Measurements from ENCODE around the gene DNAJC11.

The DNAJC11 gene

DNA sequence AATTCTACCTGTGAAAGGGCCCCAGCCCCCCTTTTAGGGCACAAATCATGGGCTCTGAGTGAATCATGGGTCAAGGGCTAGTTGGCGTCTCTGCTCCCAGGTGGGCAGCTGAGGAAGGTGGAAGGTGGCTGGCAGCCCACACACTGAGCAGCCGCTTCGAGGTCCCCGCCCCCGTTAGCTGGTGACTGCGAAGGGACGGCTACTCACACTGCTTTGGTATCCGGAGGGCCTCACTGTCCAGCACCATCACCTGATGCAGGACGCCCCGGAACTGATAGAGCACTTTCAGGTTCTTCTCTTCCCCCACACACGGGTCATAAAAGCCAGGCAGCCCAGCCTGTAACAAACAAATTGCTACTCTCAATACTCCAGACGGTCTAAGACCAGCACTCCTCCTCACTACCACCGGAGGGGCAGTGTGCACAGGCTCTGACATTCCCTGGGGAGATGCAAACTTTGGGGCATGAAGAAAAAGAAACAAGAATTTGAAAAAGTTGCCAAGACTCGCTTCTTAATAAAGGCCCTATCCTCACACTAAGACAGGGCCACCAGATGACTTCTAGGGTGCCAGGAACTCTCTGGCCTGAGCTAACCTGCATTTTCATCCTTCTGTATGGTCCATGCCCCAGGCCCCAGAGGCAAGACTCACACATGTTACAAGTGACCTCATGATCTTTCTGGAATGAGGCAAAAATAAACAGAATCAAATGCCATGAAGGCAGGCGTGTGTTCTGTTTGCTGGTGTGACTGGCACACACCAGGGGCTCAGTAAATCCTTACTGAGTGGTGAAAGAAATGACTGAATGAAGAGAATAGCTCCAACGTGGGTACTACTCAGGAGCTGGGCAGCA, 65.5 kb downstream of the DNAJC11 start:
- H3K36me3 ChIP-seq (replicated peaks; ENCODE audit: insufficient read depth, low read length), result peaks cover 4% of the 10 kb centered on the region; the same call in 1 of the 2 replicates
- no peak overlapping the region for H3K4me3 ChIP-seq (ENCODE audit: low read length)
- H4K20me1 ChIP-seq (ENCODE audit: insufficient read depth, low read length), result no peaks in the 10 kb centered on the region
- no peak overlapping the region for H3K9ac ChIP-seq (ENCODE audit: low read length)
- TF ChIP-seq EZH2 (optimal IDR thresholded peaks at IDR 0.05; ENCODE audit: low read depth, low read length), result no peak
- no peak for TF ChIP-seq EZH2phosphoT487 (IDR thresholded peaks at IDR 0.05; ENCODE audit: low read length)
- TF ChIP-seq, protein P1, sequence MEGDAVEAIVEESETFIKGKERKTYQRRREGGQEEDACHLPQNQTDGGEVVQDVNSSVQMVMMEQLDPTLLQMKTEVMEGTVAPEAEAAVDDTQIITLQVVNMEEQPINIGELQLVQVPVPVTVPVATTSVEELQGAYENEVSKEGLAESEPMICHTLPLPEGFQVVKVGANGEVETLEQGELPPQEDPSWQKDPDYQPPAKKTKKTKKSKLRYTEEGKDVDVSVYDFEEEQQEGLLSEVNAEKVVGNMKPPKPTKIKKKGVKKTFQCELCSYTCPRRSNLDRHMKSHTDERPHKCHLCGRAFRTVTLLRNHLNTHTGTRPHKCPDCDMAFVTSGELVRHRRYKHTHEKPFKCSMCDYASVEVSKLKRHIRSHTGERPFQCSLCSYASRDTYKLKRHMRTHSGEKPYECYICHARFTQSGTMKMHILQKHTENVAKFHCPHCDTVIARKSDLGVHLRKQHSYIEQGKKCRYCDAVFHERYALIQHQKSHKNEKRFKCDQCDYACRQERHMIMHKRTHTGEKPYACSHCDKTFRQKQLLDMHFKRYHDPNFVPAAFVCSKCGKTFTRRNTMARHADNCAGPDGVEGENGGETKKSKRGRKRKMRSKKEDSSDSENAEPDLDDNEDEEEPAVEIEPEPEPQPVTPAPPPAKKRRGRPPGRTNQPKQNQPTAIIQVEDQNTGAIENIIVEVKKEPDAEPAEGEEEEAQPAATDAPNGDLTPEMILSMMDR (IDR thresholded peaks at IDR 0.05; ENCODE audit: low read length), result no peak
- no peaks in the 10 kb centered on the region for H3K9me2 ChIP-seq (replicated peaks; ENCODE audit: insufficient read depth, low read length)
- no peaks in the 10 kb centered on the region for H3F3A ChIP-seq (ENCODE audit: insufficient read depth, low read length)
- no peaks in the 10 kb centered on the region for H3K79me2 ChIP-seq (ENCODE audit: low read length)
- H2AFZ ChIP-seq (ENCODE audit: low read length), result no peak overlapping the region
- no peak for DNase-seq
- H3K27me3 ChIP-seq (replicated peaks; ENCODE audit: insufficient read depth, low read length), result no peaks in the 10 kb centered on the region
- H3K27ac ChIP-seq (ENCODE audit: low read length), result no peak overlapping the region
- no peak overlapping the region for H3K4me2 ChIP-seq (ENCODE audit: low read depth, low read length)
- no peaks in the 10 kb centered on the region for H3K9me3 ChIP-seq (replicated peaks; ENCODE audit: insufficient read depth, low read length)
- H3K4me1 ChIP-seq (ENCODE audit: low read length), result no peaks in the 10 kb centered on the region

DNA sequence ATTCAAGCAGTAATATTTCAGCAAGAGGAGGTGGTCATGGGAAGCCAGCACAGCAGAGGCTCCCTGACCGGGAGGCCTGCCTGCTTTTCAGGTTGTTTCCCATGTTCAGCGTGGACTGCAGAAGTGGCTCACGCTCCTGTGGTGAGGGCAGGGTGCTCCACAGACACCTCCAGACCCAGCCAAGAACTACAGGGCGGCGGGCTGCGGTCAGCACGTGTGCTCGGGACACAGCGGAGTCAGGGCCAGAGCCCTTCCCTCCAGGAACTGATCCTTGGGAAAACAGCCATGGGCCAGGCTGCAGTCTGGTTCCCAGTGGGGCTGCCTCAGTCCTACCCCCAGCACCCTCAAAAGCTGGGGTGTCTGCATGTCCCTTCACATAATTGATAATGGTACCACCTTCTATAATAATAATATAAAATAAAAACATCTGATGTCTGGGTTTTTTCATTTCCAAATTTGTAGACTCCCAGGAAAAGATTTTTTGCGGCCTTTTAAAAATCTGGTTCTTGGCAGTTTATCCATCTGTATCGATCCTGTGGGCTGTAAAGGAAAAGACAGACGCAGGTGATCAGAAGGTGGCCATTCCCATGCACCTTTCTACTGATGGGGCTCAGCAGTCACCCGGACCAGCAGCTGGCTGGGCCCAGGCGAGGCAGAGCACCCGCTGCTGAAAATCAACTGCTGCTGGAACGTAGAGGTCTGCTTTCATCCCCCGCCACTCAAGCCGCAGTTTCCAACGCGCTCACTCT, 66.3 kb downstream of the DNAJC11 start:
- Histone ChIP-seq H3K9me2 (replicated peaks; ENCODE audit: insufficient read depth, low read length) (no peaks in the 10 kb centered on the region), H2AFZ (ENCODE audit: low read length) (no peak overlapping the region), H3K36me3 (replicated peaks; ENCODE audit: insufficient read depth, low read length) (peaks cover 4% of the 10 kb centered on the region; the same call in 1 of the 2 replicates), H3K79me2 (ENCODE audit: low read length) (no peaks in the 10 kb centered on the region), H3K27me3 (replicated peaks; ENCODE audit: insufficient read depth, low read length) (no peaks in the 10 kb centered on the region), H3K9me3 (replicated peaks; ENCODE audit: insufficient read depth, low read length) (no peaks in the 10 kb centered on the region), H3K27ac (ENCODE audit: low read length) (no peak overlapping the region), H3K4me1 (ENCODE audit: low read length) (no peaks in the 10 kb centered on the region), H3K9ac (ENCODE audit: low read length) (no peak overlapping the region), H4K20me1 (ENCODE audit: insufficient read depth, low read length) (no peaks in the 10 kb centered on the region), H3F3A (ENCODE audit: insufficient read depth, low read length) (no peaks in the 10 kb centered on the region), H3K4me3 (ENCODE audit: low read length) (no peak overlapping the region), H3K4me2 (ENCODE audit: low read depth, low read length) (no peak overlapping the region)
- TF ChIP-seq EZH2 (optimal IDR thresholded peaks at IDR 0.05; ENCODE audit: low read depth, low read length), result no peak
- TF ChIP-seq, protein P1 (IDR thresholded peaks at IDR 0.05; ENCODE audit: low read length), result no peak
- TF ChIP-seq EZH2phosphoT487 (IDR thresholded peaks at IDR 0.05; ENCODE audit: low read length), result no peak
- DNase-seq, result no peak

DNA sequence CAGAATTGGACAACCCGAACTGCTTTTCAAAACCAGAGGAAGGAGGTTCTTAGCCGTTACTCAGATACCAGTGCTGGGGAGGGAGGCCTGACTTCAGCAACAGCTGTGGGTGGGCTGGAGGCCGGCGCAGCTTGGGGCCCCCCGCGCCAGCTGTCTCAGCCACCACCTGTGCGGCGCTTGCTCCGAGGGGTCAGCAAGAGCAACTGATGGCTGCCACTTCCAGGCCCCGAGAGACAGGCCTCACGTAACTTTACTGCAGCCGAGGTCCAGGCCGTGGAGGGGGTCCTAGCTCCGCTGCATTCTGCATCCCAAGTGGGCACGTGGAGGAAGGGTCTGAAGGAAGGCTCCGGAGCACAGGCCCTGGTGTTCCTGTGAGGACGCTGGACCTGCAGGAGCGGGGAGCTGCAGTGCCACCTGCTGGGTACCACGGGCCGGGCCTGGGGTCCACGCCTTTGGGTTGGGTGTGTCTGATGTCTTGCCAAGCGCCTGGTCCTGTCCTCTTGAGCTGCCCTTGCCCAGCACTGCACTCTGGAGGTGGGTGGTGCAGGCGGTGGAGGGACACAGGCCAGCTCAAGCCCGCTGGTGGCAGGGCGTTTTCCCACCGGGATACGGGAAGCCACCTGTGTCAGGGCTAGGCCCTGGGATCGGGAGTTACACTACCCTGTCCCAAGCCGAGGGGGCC, 67.1 kb downstream of the DNAJC11 start:
- no peak overlapping the region for H3K4me2 ChIP-seq (ENCODE audit: low read depth, low read length)
- no peaks in the 10 kb centered on the region for H3K9me2 ChIP-seq (replicated peaks; ENCODE audit: insufficient read depth, low read length)
- DNase-seq, result no peak

More for the DNA sequence above, 67.1 kb downstream of the DNAJC11 start:
- H3K9me3 ChIP-seq (replicated peaks; ENCODE audit: insufficient read depth, low read length), result no peaks in the 10 kb centered on the region
- TF ChIP-seq EZH2phosphoT487 (IDR thresholded peaks at IDR 0.05; ENCODE audit: low read length), result no peak
- no peak for TF ChIP-seq EZH2 (optimal IDR thresholded peaks at IDR 0.05; ENCODE audit: low read depth, low read length)
- TF ChIP-seq, protein P1 (IDR thresholded peaks at IDR 0.05; ENCODE audit: low read length), result peak; percentile 31
- H2AFZ ChIP-seq (ENCODE audit: low read length), result no peak overlapping the region
- H3K4me1 ChIP-seq (ENCODE audit: low read length), result no peaks in the 10 kb centered on the region
- H3K27me3 ChIP-seq (replicated peaks; ENCODE audit: insufficient read depth, low read length), result no peaks in the 10 kb centered on the region
- peaks cover 4% of the 10 kb centered on the region; the same call in 1 of the 2 replicates for H3K36me3 ChIP-seq (replicated peaks; ENCODE audit: insufficient read depth, low read length)
- no peak overlapping the region for H3K4me3 ChIP-seq (ENCODE audit: low read length)
- no peaks in the 10 kb centered on the region for H3F3A ChIP-seq (ENCODE audit: insufficient read depth, low read length)
- H4K20me1 ChIP-seq (ENCODE audit: insufficient read depth, low read length), result no peaks in the 10 kb centered on the region
- no peak overlapping the region for H3K27ac ChIP-seq (ENCODE audit: low read length)
- H3K79me2 ChIP-seq (ENCODE audit: low read length), result no peaks in the 10 kb centered on the region
- no peak overlapping the region for H3K9ac ChIP-seq (ENCODE audit: low read length)

Data from MM.1S (cell line).